NCI-H226 (cell line): ENCODE measurements around the gene ZNF516.
"Not testable (repeated sequence)": the region's sequence is repeated elsewhere in the genome, so short reads cannot be mapped to it uniquely, and the experiment has no call there.

Source experiments
- DNase-seq: peaks from one replicate; pipeline ENCODE4 v3.0.0-alpha.2; 2015

The ZNF516 gene

GRCh38 chr18:76495006-76495370 lies at the start of gene ZNF516:
ZNF516 (minus strand) TSS chr18:76495242; CDS start chr18:76443054, 52,188 bp downstream.
- DNase-seq, result no peak

- no peak for DNase-seq
Measured at GRCh38 chr18:76538846-76539245, 43.8 kb upstream of the ZNF516 start.

- DNase-seq, result no peak
Measured at GRCh38 chr18:76537621-76538020, 42.6 kb upstream of the ZNF516 start.

- not testable (repeated sequence) for DNase-seq
Measured at GRCh38 chr18:76536593-76536992, 41.6 kb upstream of the ZNF516 start.

- DNase-seq, result no peak
Measured at GRCh38 chr18:76532875-76533274, 37.8 kb upstream of the ZNF516 start.

GRCh38 chr18:76530846-76531245 lies 35.8 kb upstream of the ZNF516 start:
- DNase-seq, result no peak

GRCh38 chr18:76530391-76530790 lies 35.3 kb upstream of the ZNF516 start:
- DNase-seq, result no peak

- no peak for DNase-seq
Measured at GRCh38 chr18:76529433-76529811, 34.4 kb upstream of the ZNF516 start.

- DNase-seq, result no peak
Measured at GRCh38 chr18:76528477-76529432, 33.7 kb upstream of the ZNF516 start.

- no peak for DNase-seq
Measured at GRCh38 chr18:76525911-76526310, 30.9 kb upstream of the ZNF516 start.

- no peak for DNase-seq
Measured at GRCh38 chr18:76524900-76525698, 30.1 kb upstream of the ZNF516 start.

- DNase-seq, result no peak
Measured at GRCh38 chr18:76524477-76524876, 29.4 kb upstream of the ZNF516 start.

GRCh38 chr18:76522551-76522950 lies 27.5 kb upstream of the ZNF516 start:
- no peak for DNase-seq

GRCh38 chr18:76522122-76522503 lies 27.1 kb upstream of the ZNF516 start:
- DNase-seq, result no peak

GRCh38 chr18:76521417-76522121 lies 26.5 kb upstream of the ZNF516 start:
- no peak for DNase-seq

- no peak for DNase-seq
Measured at GRCh38 chr18:76518860-76519538, 24.0 kb upstream of the ZNF516 start.

GRCh38 chr18:76518123-76518859 lies 23.2 kb upstream of the ZNF516 start:
- DNase-seq, result no peak

GRCh38 chr18:76515576-76515975 lies 20.5 kb upstream of the ZNF516 start:
- no peak for DNase-seq

GRCh38 chr18:76514573-76514972 lies 19.5 kb upstream of the ZNF516 start:
- DNase-seq, result no peak

GRCh38 chr18:76507830-76508385 lies 12.9 kb upstream of the ZNF516 start:
- no peak for DNase-seq

GRCh38 chr18:76506974-76507764 lies 12.1 kb upstream of the ZNF516 start:
- DNase-seq, result no peak
